ENCODE measurements around the gene TMEM132C.

DNA sequence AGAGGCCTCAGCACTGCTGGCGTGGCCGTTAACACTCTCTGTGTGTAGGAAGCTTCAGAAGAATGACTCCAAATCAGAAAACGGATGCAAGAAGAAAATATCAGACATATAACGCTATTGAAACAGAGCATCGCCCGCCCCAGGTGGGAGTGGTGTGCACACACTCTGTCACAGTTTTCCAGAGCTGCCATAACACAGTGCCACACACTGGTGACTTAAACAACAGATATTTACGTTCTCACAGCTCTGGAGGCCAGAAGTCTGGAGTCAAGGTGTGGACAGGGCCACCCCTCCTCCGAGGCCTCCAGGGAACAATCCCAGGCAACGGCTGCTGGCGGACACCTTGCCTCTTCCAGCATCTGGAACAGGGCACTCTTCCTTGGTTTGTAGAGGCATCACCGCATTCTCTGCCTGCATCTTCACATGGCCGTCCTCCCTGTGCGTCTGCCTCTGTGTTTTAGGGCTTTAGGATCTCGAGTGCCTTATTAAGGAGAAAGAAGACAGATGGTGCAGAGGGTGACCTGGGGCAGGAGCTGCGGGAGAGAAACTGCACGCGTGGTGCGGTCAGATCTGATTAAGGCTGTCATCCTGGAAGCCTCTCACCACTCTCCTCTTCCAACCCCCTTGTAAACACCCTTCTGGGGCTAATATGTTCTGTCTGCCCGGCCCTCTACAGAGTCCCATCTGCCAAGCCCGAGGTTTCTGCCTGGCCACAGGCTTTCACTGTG lies 415.7 kb downstream of the TMEM132C start:
- TF ChIP-seq, protein P1, sequence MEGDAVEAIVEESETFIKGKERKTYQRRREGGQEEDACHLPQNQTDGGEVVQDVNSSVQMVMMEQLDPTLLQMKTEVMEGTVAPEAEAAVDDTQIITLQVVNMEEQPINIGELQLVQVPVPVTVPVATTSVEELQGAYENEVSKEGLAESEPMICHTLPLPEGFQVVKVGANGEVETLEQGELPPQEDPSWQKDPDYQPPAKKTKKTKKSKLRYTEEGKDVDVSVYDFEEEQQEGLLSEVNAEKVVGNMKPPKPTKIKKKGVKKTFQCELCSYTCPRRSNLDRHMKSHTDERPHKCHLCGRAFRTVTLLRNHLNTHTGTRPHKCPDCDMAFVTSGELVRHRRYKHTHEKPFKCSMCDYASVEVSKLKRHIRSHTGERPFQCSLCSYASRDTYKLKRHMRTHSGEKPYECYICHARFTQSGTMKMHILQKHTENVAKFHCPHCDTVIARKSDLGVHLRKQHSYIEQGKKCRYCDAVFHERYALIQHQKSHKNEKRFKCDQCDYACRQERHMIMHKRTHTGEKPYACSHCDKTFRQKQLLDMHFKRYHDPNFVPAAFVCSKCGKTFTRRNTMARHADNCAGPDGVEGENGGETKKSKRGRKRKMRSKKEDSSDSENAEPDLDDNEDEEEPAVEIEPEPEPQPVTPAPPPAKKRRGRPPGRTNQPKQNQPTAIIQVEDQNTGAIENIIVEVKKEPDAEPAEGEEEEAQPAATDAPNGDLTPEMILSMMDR (IDR thresholded peaks at IDR 0.05), result no peak
- TF ChIP-seq POLR2AphosphoS5 (IDR thresholded peaks at IDR 0.05), result no peak
- TF ChIP-seq POLR2A (IDR thresholded peaks at IDR 0.05), result no peak
